HEK293 (cell line): Measurements from ENCODE around the gene C1QL4.
A peak's percentile ranks its signal among the peaks of the same experiment; 100 is the strongest.

Experiments
- CTCF ChIA-PET: fragments of 350-600 bp; formaldehyde crosslinking; extraction: SDS; loops from one replicate; lab custom pipeline; 2021; ENCODE audit warnings: antibody characterized with exemption; lab: Yijun Ruan, JAX
- POLR2A ChIA-PET: fragments of 300-600 bp; formaldehyde crosslinking; extraction: SDS; loops from one replicate; lab custom pipeline; 2020; ENCODE audit warnings: antibody characterized with exemption, inconsistent platforms; lab: Yijun Ruan, JAX
- H3K27ac ChIP-seq: fragments of 200-500 bp; sonication (Bioruptor generic); 2 replicates; pipeline ENCODE4 v1.5.1; 2014; ENCODE audit warnings: low read depth, low read length, control low read depth, inconsistent platforms; ENCODE audit errors: extremely low read depth
- H3K36me3 ChIP-seq, 2 experiments: fragments of 200-500 bp in 1 of 2; sonication (Bioruptor generic) in 1 of 2; 1 replicate in 1 of 2; 2 replicates in 1 of 2; pipeline ENCODE4 v1.5.1; 2014 to 2017; ENCODE audit warnings: inconsistent platforms in 2 of 2, low read length in 2 of 2; ENCODE audit not compliant: control insufficient read depth in 2 of 2, insufficient read depth in 1 of 2
- H3K4me1 ChIP-seq: fragments of 200-500 bp; sonication (Bioruptor generic); 2 replicates; pipeline ENCODE4 v1.5.1; 2014; ENCODE audit warnings: mild to moderate bottlenecking, low read length, inconsistent platforms; ENCODE audit not compliant: control insufficient read depth, insufficient read depth
- H3K4me3 ChIP-seq: 2 replicates; pipeline ENCODE4 v1.5.1; 2011; ENCODE audit warnings: low read depth, mild to moderate bottlenecking, control low read depth, low read length, moderate library complexity
- H3K9me3 ChIP-seq: fragments of 200-500 bp; sonication (Bioruptor generic); 2 replicates; pipeline ENCODE4 v1.5.1; 2014; ENCODE audit warnings: low read depth, low read length, inconsistent platforms; ENCODE audit not compliant: control insufficient read depth, insufficient read depth
- MEIS1 ChIP-seq: sonication (generic); formaldehyde crosslinking; IDR thresholded peaks from 2 replicates; pipeline ENCODE4 v1.8.1; 2022; ENCODE audit warnings: missing genetic modification reagents, mild to moderate bottlenecking, borderline replicate concordance
- OSR2 ChIP-seq: fragments of 450-650 bp; formaldehyde crosslinking; IDR thresholded peaks from 2 replicates; pipeline ENCODE4 v1.5.1; 2016; ENCODE audit warnings: missing biosample characterization, missing genetic modification characterization
- OVOL3 ChIP-seq: fragments of 450-650 bp; formaldehyde crosslinking; IDR thresholded peaks from 2 replicates; pipeline ENCODE4 v1.5.1; 2016; ENCODE audit warnings: missing biosample characterization, missing genetic modification characterization
- REPIN1 ChIP-seq: fragments of 450-650 bp; formaldehyde crosslinking; IDR thresholded peaks from 2 replicates; pipeline ENCODE4 v1.5.1; 2017; ENCODE audit warnings: missing biosample characterization, missing genetic modification characterization, low read depth
- SALL2 ChIP-seq: fragments of 450-650 bp; formaldehyde crosslinking; IDR thresholded peaks from 2 replicates; pipeline ENCODE4 v1.5.0; 2017; ENCODE audit warnings: missing biosample characterization, mild to moderate bottlenecking, missing genetic modification characterization, borderline replicate concordance
- SP3 ChIP-seq: fragments of 450-650 bp; formaldehyde crosslinking; IDR thresholded peaks from 2 replicates; pipeline ENCODE4 v1.5.1; 2016; ENCODE audit warnings: missing biosample characterization, missing genetic modification characterization
- YY1 ChIP-seq: fragments of 450-650 bp; formaldehyde crosslinking; IDR thresholded peaks from 2 replicates; pipeline ENCODE4 v1.5.1; 2018; ENCODE audit warnings: missing biosample characterization, missing genetic modification characterization
- ZBTB17 ChIP-seq: fragments of 450-650 bp; formaldehyde crosslinking; IDR thresholded peaks from 2 replicates; pipeline ENCODE4 v1.5.1; 2016; ENCODE audit warnings: missing biosample characterization, missing genetic modification characterization
- ZBTB49 ChIP-seq: fragments of 450-650 bp; formaldehyde crosslinking; IDR thresholded peaks from 2 replicates; pipeline ENCODE4 v1.5.1; 2016; ENCODE audit warnings: missing biosample characterization, missing genetic modification characterization, low read depth
- ZIC2 ChIP-seq: fragments of 450-650 bp; formaldehyde crosslinking; IDR thresholded peaks from 2 replicates; pipeline ENCODE4 v1.5.1; 2016; ENCODE audit warnings: missing biosample characterization, missing genetic modification characterization
- ZNF16 ChIP-seq: fragments of 450-650 bp; formaldehyde crosslinking; IDR thresholded peaks from 2 replicates; pipeline ENCODE4 v1.5.1; 2016; ENCODE audit warnings: low read depth, missing biosample characterization, missing genetic modification characterization
- ZNF174 ChIP-seq: fragments of 450-650 bp; formaldehyde crosslinking; IDR thresholded peaks from 2 replicates; pipeline ENCODE4 v1.5.0; 2017; ENCODE audit warnings: missing biosample characterization, mild to moderate bottlenecking, missing genetic modification characterization
- ZNF19 ChIP-seq: fragments of 450-650 bp; formaldehyde crosslinking; IDR thresholded peaks from 2 replicates; pipeline ENCODE4; 2016; ENCODE audit warnings: missing biosample characterization, missing genetic modification characterization, low read depth
- ZNF350 ChIP-seq: fragments of 450-650 bp; formaldehyde crosslinking; IDR thresholded peaks from 2 replicates; pipeline ENCODE4 v1.5.0; 2017; ENCODE audit warnings: missing biosample characterization, mild to moderate bottlenecking, missing genetic modification characterization
- ZNF426 ChIP-seq: fragments of 450-650 bp; formaldehyde crosslinking; IDR thresholded peaks from 2 replicates; pipeline ENCODE4 v1.5.1; 2017; ENCODE audit warnings: missing biosample characterization, missing genetic modification characterization, mild to moderate bottlenecking, inconsistent platforms, moderate library complexity
- ZNF518A ChIP-seq: fragments of 450-650 bp; formaldehyde crosslinking; conservative IDR thresholded peaks from 2 replicates; pipeline ENCODE4 v1.5.1; 2016; ENCODE audit warnings: low read depth, missing biosample characterization, missing genetic modification characterization
- ZNF549 ChIP-seq: fragments of 450-650 bp; IDR thresholded peaks from 2 replicates; pipeline ENCODE4 v1.5.1; 2018; ENCODE audit warnings: missing biosample characterization, missing genetic modification characterization, mild to moderate bottlenecking, inconsistent platforms, moderate library complexity
- ZNF610 ChIP-seq: fragments of 450-650 bp; formaldehyde crosslinking; IDR thresholded peaks from 2 replicates; pipeline ENCODE4 v1.5.1; 2016; ENCODE audit warnings: missing biosample characterization, missing genetic modification characterization, borderline replicate concordance
- ZNF621 ChIP-seq: fragments of 450-650 bp; formaldehyde crosslinking; IDR thresholded peaks from 2 replicates; pipeline ENCODE4 v1.5.1; 2017; ENCODE audit warnings: missing biosample characterization, missing genetic modification characterization
- ZNF639 ChIP-seq: fragments of 450-650 bp; formaldehyde crosslinking; IDR thresholded peaks from 2 replicates; pipeline ENCODE4 v1.5.1; 2016; ENCODE audit warnings: missing biosample characterization, missing genetic modification characterization
- ZNF670 ChIP-seq: fragments of 450-650 bp; formaldehyde crosslinking; IDR thresholded peaks from 2 replicates; pipeline ENCODE4 v1.5.1; 2016; ENCODE audit warnings: missing biosample characterization, missing genetic modification characterization, low read depth
- TF ChIP-seq, protein P1 (sequence below): fragments of 450-650 bp; formaldehyde crosslinking; IDR thresholded peaks from 2 replicates; pipeline ENCODE4 v1.5.1; 2016; ENCODE audit warnings: missing biosample characterization, missing genetic modification characterization
- TF ChIP-seq, protein P2 (sequence below): fragments of 450-650 bp; formaldehyde crosslinking; IDR thresholded peaks from 2 replicates; pipeline ENCODE4 v1.5.1; 2016; ENCODE audit warnings: missing biosample characterization, missing genetic modification characterization
- TF ChIP-seq, protein P3 (sequence below): fragments of 450-650 bp; formaldehyde crosslinking; IDR thresholded peaks from 2 replicates; pipeline ENCODE4 v1.5.1; 2017; ENCODE audit warnings: missing biosample characterization, missing genetic modification characterization

The C1QL4 gene

GRCh38 chr12:49346659-49347310, 9.8 kb upstream of the C1QL4 start, which contains the start of gene DNAJC22:
TSS of gene DNAJC22 (plus strand) at chr12:49346888. CDS start at chr12:49348873, 1,985 bp downstream.
- no peaks in the 10 kb centered on the region for H3K9me3 ChIP-seq
- peak within 1 kb of the TSS; percentile 32 for H3K4me3 ChIP-seq
- peaks cover 21% of the 10 kb centered on the region for H3K4me1 ChIP-seq
- H3K27ac ChIP-seq: peak within 1 kb of the TSS; percentile 80; the same call in 1 of the 2 replicates
- ChIA-PET POLR2A (interaction anchor here (0.7 to 2.9 kb wide), 16 partner anchors 10 to 481 kb away, joined by 3 to 24 read pairs (median 4); partner anchors contain the start of genes C1QL4, SPATS2, TMBIM6 and TROAP), CTCF (interaction anchor here (0.6 to 6.0 kb wide), 31 partner anchors 10 to 1541 kb away, joined by 3 to 96 read pairs (median 5); partner anchors contain the start of genes C1QL4, PRPH, SPATS2 and TROAP)
- H3K36me3 ChIP-seq: peaks cover 0 to 10% of the 10 kb centered on the region in 2 experiments; a peak in 1 of 3 replicates
- TF ChIP-seq ZNF16 (tag by site-specific recombination) (no peak), REPIN1 (peak; percentile 8; the same call in 1 of the 2 replicates), ZNF518A (tag by site-specific recombination) (no peak), ZNF639 (tag by site-specific recombination) (no peak), OSR2 (tag by site-specific recombination) (peak; percentile 56; the same call in 1 of the 2 replicates), ZIC2 (tag by site-specific recombination) (peak; percentile 34; the same call in 1 of the 2 replicates), ZNF670 (tag by site-specific recombination) (no peak), ZNF621 (tag by site-specific recombination) (no peak), ZNF350 (tag by site-specific recombination) (no peak), OVOL3 (tag by site-specific recombination) (no peak), ZNF174 (tag by site-specific recombination) (no peak), YY1 (no peak), ZNF19 (no peak), SALL2 (tag by site-specific recombination) (no peak), MEIS1 (CRISPR knock-in tag) (no peak), SP3 (tag by site-specific recombination) (peak; percentile 21), ZNF426 (no peak), ZBTB17 (tag by site-specific recombination) (0 out of 2 replicates have a peak, but pooled peaks have one; percentile 8), ZNF610 (tag by site-specific recombination) (no peak), ZBTB49 (tag by site-specific recombination) (no peak), ZNF549 (tag by site-specific recombination) (no peak)
- TF ChIP-seq, protein P1, sequence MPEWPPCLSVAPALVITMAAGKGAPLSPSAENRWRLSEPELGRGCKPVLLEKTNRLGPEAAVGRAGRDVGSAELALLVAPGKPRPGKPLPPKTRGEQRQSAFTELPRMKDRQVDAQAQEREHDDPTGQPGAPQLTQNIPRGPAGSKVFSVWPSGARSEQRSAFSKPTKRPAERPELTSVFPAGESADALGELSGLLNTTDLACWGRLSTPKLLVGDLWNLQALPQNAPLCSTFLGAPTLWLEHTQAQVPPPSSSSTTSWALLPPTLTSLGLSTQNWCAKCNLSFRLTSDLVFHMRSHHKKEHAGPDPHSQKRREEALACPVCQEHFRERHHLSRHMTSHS (tag by site-specific recombination): no peak
- TF ChIP-seq, protein P2, sequence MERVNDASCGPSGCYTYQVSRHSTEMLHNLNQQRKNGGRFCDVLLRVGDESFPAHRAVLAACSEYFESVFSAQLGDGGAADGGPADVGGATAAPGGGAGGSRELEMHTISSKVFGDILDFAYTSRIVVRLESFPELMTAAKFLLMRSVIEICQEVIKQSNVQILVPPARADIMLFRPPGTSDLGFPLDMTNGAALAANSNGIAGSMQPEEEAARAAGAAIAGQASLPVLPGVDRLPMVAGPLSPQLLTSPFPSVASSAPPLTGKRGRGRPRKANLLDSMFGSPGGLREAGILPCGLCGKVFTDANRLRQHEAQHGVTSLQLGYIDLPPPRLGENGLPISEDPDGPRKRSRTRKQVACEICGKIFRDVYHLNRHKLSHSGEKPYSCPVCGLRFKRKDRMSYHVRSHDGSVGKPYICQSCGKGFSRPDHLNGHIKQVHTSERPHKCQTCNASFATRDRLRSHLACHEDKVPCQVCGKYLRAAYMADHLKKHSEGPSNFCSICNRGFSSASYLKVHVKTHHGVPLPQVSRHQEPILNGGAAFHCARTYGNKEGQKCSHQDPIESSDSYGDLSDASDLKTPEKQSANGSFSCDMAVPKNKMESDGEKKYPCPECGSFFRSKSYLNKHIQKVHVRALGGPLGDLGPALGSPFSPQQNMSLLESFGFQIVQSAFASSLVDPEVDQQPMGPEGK: peak; percentile 38
- TF ChIP-seq, protein P3, sequence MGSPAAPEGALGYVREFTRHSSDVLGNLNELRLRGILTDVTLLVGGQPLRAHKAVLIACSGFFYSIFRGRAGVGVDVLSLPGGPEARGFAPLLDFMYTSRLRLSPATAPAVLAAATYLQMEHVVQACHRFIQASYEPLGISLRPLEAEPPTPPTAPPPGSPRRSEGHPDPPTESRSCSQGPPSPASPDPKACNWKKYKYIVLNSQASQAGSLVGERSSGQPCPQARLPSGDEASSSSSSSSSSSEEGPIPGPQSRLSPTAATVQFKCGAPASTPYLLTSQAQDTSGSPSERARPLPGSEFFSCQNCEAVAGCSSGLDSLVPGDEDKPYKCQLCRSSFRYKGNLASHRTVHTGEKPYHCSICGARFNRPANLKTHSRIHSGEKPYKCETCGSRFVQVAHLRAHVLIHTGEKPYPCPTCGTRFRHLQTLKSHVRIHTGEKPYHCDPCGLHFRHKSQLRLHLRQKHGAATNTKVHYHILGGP (tag by site-specific recombination): no peak
